HG02970 (cell line): ENCODE results near the gene TEX44.
A peak's percentile ranks its signal among the peaks of the same experiment; 100 is the strongest.

Experiments
- ATAC-seq: cut with Tn5 transposase; IDR thresholded peaks from one replicate; pipeline ENCODE4 v1.9.1; 2021; ENCODE audit warnings: mild to moderate bottlenecking, moderate library complexity, moderate number of reproducible peaks; ENCODE audit not compliant: unreplicated experiment, low FRiP score

Gene TEX44

DNA sequence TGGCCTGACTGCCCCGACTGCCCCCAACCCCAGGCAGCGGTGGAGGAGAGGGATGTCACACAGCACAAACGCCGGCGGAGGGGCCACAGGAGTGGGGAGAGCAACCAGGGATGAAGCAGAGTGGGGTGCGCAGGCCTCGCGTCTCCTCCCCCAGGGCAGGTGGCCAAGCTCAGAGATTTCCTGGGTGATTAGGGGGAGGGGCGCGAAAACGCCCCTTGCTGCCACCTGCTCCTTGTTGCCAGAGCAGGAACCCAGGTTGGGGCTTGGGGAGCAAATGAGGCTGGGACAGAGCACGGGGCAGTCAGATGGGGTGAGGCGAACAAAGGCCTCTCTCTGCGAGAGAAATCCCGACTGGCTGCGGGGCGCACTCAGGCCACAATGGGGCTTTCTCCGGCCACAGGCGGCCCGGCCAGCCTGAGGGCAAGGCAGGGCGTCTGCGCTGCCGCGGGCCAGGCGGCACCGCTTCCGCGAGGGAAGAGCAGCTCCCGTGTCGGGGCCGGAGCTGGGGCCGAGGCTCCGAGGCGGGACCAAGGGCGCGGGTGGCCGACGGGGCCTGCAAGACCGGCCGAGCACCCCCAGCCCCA, 11.5 kb downstream of the TEX44 start:
- peak; percentile 24 for ATAC-seq

DNA sequence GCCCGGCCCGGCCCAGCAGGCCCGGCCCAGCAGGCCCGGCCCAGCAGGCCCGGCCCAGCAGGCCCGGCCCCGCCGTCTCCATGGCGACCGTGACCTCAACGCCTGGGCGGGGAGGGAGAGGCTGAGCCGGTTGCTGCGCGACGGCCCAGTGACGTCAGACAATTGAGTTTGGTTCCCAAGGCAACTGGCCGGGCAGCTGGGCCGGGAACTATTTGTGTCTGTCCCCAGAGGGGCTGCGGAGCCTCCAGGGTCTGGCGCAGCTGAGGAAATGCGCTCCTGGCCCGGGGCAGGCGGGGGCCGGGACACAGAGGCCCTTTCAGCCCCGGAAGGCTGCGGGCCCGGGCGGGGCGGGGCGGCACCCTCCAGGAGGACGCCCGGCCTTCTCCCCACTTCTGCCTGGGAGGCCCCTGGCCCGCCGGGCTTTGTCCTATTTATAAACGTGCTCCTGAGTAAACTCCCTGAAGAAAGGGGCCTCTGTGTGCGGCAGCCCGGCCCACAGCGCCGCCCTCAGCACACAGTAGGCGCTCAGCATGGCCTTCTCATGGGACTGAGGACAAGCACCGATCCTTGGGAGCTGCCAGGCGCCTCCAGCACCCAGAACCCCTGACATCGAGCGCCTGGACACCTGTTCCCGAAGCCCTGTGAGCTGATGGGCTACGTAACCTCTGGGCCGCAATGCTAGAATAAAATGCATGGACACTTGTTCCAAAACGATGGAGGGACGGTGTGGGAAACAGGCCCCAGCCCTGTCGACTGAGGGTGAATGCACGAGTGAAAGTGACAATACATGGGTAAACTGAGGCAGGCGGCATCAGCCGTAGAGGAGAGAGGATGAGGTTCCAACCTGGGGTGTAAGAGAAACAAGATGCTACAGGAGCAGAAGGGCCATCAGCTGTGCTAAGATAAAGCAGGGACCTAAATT, 12.3 kb downstream of the TEX44 start:
- ATAC-seq, result peak; percentile 88

DNA sequence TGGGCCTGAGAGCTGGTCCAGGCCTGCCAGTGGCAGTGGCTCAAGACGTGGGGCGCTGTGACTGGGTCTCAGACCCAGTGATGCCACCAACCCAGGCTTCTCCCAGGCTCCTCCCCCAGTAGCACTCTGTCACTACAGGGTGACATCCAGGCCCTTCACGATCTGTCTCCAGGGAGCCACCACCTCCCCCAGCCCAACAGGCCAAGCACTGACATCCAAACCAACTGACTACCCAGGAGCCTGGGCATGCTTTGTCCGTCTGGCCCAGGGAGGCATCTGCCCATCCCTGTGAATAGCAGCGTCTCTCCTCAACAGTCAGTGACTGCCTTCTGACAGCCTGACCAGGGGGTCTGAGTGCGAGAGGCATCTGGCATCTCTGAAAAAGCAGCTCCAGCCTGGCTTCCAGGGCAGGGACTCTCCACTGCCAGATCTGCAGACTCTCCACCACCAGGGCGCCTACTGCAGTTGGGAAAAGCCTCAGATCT, 13.0 kb downstream of the TEX44 start:
- ATAC-seq, result no peak

DNA sequence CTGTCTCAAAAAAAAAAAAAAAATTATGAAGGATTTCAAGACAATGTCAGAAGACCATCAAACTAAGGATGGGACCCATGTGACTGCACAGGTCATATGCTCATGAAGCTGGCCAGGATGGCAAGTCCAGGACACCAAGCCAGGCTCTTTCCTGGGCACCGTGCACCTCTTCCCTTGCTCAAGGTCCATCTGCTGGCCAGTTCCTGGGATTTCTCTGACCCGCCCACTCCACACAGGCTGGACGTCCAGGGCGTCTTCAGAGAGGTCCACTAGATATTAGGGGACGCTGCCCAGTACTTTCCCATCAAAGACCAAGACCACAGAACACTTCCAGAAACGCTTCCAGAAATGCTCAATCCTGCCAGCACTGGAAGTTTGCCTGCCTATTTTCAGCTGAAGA, 14.3 kb downstream of the TEX44 start:
- ATAC-seq, result no peak

DNA sequence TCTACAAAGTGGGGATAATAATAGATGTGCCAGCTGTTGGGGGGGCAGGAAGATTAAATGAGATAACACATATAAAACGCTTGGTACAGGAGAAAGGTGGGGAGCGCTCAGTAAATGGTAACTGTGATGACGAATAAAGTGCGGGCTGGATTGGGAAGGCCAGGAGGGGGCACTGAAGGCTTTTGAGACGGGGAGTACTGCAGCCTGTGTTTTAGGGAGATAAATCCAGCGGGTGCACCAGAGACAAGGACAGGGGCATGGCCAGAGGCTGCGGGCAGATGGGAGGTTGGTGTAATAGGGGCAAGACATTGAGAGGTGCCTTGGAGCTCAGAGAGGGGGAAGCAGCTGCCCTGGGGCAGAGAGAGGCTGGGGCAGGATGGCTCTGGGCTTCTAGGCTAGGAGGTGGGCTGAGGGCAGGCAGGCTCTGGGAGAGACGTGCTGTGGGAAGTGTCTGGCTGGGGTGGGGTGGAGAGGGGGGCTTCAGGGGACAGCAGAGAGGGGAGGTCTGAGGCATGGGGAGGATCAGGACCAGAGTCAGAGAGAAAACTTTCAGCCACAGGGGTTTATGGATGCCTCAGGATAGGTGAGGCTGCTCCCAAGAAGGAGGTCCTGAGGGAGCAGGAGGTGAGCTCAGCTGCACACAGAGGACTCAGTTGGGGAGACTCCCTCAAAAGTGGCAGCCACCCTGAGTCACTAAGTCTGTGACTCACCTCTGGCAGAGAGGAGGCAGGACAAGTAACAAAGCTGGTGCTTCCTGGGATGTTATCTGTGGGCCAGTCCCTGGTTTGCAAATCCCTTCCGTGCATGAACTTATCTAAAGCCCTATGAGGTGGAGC, 18.8 kb downstream of the TEX44 start:
- ATAC-seq, result no peak

DNA sequence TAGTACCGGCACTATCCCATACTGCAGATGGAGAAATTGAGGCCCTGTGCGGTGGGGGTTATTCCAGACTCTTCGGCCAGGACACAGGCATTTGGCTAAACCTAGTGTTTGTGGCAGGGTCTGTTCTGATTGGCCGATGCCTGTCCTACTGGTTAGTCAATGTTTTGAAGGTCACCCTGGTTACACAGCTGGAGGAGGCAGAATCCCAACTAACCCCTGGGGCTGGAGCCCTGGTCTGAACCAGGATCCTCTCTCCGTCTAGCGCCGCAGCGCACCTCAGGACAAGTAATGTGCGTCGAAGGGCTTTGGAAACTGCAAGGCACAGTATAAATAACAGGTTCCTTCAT, 19.4 kb downstream of the TEX44 start:
- no peak for ATAC-seq

DNA sequence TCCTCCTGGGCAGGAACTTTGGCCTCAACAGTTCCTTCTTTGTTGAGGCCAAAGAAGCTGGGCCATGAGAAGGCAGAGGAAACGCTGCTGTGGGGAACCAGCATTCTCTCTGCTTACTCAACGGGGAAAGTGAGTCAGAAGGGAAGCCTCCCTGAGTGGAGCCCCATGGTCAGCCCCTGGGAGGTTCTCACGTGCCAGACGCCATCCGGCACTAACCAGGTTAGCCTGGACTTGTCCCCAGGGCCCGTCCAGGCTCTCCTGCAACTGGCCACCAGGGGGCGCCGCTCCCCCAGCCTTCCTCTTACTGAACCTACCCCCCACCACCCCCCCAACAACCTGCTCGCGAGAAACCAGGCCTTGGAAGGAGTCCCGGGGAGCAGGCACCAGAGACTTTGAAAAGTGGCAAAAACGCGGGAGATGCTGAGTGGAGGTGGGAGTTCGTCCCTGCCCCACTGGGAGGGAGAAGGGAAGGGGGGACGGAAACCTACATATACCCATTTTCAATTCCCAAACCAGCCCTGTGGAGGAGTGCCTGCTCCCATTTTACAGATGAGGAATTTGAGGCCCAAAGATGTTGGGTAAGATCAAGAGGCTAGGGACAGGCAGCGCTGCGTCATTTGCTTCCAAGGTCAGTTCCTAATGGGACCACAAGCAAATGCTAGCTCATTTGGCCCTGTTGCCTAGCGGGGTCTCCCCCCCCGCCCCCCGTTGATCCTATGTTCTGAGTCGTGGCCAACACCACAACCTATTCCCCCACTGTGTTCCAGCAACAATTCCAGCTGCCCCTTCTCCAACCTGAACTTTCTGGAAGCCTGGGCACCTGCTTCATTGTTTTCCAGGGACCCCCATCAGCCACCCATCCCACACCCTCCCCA, 20.0 kb downstream of the TEX44 start:
- ATAC-seq, result peak; percentile 32

DNA sequence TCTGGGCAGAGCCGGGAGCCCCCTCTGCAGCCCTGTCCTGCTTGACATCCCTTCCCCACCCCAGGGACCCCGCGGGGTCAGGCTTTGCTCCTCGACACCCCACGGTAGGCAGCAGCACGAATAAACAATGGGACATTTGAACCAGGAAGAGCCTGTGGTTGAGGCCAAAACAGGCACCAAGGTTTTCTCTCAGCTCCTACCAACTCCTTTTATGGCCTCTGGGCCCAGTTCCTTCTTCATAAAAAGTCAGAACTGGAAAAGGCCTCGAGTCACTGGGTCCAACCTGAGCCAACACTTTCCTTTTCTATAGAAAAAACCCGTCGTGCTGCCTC, 20.6 kb downstream of the TEX44 start:
- no peak for ATAC-seq

DNA sequence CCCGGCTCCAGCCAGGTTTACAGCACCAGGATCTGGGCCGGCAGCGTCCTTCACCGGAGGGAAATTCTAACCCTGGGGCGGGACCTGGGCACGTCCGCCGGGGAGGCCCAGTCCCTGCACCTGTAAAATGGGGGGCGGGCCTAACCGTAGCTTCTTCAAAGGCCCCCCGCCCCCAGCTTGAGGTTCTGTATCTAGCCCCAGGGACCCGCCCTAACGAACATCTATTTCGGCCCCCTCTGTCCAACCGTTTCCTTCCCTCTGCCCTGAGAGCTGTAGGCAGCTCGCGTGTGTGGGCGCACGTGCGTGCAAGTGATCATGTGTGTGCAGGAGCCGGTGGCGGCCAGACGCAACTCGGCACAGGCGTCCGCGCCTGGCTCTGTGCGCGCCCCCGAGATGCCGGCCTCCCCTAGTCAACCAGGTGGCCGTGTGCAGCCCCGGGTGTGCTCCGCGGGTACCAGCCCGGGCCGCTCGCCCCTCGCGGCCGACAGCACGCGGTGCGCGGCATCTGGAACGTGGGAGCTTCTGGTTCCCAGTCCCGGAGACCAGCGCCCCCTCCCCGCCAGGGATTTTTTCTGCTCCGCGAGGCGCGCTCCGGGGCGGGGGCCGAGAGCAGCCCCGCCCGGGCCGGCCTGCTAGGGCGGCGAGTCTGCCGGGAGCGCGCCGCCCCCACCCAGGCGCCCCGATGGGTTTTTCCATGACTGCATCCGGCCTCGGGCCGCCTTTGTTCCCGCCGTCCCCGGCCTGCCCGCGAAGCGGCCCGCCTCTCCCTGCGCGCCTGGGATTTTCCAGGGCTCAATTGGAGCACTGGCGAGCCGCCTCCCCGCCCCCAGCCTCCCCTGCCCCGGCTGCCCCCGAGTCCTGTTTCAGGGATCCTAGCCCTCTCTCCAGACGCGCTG, 21.2 kb downstream of the TEX44 start:
- peak; percentile 59 for ATAC-seq

DNA sequence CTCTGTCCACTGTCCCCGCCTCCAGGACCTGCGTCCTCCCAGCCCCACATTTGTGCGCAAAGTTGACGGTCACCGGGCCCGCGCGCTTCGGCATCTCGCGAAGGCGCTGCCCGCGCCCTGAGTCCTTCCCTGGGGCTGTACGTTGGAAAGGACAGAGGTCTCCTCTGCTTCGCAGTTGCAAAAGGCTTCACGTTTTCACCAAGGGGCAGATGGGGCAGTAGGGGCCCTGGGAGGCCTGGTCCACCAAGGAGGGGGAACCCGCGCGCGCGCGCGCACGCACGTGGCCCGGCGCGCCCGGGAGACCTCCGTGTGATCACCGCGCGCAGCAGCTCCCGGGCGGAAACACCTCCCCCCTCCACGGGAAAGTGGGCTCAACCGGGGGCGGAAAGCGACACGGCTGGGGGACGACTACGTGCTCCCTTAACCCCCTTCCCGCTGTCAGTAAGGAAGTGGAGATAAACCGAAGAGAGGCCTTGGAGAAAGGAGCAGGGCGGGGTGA, 21.9 kb downstream of the TEX44 start:
- no peak for ATAC-seq

DNA sequence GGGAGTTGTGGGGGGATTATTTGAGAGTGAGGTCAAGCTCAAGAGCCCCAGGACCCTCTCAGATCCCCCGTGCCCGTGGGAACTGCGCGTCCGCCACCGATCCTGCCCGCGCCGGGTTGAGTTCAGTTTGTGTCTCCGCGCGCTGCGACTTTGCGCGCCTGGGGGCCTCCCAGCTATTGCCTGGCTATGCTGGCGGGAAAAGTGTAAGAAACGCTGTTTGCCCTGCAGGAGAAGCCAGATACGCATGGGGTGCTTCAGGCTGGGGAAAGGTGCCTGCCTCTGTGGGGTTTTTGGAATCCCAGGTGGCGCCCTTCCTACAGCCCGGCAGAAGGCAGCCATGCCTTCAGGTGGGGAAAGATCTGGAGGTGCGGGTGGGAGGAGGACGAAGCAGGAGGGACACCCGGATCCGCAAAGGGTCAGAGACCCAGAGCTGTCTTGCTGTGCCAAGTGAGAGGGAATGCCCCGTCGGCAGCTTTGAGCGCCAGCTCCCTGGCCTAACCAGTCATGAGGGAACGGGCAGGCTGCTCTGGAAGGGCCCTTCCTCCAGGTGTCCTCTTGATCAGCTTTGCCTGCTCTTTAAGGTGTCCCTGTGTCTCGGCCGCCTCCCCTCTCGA, 22.5 kb downstream of the TEX44 start:
- ATAC-seq, result no peak

DNA sequence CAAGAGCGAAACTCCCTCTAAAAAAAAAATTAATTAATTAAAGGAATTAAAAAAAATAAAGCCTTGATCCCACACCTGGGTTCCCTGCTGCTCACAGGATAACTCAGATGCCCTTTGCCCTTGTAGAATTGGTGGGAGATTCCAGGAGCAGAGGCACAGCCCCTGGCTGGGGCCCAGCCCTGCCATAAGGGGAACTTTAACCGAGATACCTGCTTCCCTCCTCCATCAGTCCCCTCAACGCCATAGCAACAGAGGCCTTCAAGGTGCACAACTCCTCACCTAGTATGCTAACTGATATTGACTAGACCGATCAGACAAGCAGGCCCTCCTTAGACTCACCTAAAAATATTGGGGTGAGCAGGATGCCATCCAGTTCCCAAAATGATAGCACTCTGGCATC, 23.6 kb downstream of the TEX44 start:
- no peak for ATAC-seq

DNA sequence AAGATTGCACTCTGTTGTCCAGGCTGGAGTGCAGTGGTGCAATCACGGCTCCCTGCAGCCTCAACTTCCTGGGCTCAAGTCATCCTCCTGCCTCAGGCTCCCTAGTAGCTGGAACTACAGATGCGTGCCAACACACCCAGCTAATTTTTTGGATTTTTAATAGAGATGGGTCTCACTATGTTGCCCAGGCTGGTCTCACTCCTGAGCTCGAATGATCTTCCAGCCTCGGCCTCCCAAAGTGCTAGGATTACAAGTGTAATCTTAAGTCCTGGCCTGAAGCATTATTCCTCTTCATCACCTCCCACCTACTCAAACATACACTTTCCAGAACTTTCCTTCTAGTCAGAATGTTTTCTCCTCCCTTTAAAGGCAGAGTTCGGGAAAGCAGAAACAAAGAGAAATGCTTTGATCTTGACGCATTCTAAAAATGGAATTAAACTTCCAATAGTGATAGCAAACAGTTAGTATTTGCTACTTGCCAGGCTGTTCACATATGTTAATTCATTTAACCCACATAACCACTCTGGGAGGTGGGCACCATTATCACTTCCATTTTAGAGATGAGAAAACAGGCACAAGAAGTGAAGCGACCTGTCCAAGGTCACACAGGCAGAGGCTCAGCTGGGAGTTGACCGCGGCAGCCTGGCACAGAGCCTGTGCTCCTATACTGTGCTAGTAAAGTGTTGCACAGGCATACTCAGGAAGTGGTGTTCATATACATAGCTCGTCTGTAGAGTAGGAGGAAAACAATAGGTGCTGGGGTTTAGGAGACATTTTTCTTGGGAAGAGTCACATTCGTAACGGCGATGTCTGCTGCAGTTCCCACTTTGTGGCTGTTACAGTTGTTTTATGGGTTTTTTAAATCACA, 24.6 kb downstream of the TEX44 start:
- ATAC-seq, result no peak

DNA sequence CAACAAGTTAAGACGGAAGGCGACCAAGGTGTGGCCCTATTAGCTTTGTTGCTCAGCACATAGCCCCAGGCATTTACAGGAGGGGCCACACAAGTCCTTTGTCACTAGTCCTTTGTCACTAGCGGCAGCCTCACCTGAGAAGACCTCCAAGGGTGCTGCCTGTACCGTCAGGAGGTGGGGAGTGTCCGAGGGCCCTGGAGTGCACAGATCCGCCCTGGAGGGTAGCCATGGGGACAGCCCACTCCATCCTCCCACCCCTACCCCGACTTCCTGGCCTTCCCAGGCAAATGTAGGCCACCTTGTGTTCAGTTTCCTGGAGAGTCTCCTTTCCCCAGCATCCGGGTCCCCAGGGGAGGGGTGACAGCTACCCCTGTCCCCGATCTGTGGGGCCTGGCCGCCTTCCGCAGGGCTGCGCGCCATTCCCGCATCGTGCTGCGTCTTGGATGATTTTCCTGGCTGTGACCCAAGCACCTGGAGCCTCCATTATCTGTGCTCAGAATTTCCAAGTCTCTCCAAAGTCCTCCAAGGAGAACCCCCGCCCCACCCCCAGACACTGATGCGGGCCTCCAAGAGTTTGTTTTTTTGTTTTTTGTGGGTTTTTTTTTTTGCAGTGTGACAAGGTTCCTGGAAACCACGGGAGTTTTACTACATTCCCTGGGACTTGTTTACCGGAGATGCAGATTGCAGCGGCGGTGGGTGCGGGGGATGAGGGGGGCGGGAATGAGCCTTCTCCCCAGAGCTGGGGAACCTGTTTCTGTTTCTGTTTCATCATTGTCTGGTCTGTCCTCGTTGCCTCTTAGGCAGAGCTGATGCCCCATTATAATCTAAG, 28.6 kb downstream of the TEX44 start:
- no peak for ATAC-seq

DNA sequence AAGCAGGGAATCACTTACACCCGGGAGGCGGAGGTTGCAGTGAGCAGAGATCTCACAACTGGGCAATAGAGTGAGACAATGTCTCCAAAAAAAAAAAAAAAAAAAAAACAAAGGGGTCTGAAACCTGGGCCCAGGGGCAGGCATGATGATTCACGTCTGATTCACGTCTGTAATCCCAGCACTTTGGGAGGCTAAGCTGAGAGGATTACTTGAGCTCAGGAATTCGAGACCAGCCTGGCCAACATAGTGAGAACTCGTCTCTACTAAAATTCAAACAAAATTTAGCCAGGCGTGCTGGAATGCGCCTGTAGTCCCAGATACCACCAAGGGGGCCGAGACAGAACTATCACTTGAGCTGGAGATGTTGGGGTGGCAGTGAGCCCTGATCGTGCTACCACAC, 30.3 kb downstream of the TEX44 start:
- no peak for ATAC-seq

DNA sequence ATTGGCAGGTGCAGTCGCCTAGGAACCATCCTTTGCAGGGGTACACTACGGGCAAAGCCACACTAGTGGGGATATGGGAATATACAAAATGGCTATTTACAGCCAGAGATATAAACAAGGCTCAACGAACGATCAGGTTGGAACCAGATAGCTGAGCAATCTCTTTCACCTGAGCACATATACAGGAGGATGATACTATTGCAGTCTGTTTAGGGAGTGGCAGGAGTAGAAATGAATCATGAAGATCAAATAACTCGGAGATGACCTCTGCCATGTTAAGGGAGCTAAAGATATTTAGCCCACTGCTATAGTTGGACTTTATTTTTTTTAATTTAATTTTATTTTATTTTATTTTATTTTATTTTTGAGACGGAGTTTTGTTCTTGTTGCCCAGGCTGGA, 33.8 kb downstream of the TEX44 start:
- ATAC-seq, result no peak
